ENCODE measurements around the gene C17orf58.
A peak's percentile ranks its signal among the peaks of the same experiment; 100 is the strongest.
"Not testable (repeated sequence)": the region's sequence is repeated elsewhere in the genome, so short reads cannot be mapped to it uniquely, and the experiment has no call there.

Gene C17orf58

DNA sequence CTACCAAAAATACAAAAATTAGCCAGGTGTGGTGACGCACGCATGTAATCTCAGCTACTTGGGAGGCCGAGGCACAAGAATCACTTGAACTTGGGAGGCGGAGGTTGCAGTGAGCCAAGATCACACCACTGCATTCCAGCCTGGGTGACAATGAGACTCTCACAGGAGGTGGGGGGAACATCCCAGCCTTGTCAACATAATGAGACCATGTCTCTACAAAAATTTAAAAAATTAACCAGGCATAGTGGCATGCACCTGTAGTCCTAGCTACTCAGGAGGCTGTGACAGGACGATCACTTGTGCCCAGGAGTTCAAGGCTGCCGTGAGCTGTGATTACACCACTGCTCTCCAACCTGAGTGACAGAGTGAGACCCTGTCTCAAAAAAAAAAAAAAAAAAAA is 20.0 kb downstream of the C17orf58 start:
- H3K9me3 ChIP-seq (ENCODE audit: control extremely low read depth in 1 of 5, control insufficient read depth in 4 of 5, insufficient read depth in 2 of 5, low read depth in 1 of 5, low read length in 4 of 5); POLR2A ChIA-PET; CTCF ChIA-PET; H3K4me1 ChIP-seq (ENCODE audit: control extremely low read depth in 1 of 4, control insufficient read depth in 4 of 4, insufficient read depth in 4 of 4, low read length in 3 of 4); H3K27ac ChIP-seq (ENCODE audit: insufficient read depth in 1 of 2, low read depth in 1 of 2, low read length in 2 of 2, poor library complexity in 1 of 2, severe bottlenecking in 2 of 2); H3K4me3 ChIP-seq (ENCODE audit: control insufficient read depth in 1 of 7, extremely low read depth in 1 of 7, insufficient read depth in 4 of 7, low read depth in 2 of 7, low read length in 6 of 7); H3K27me3 ChIP-seq (replicated peaks in 2 of 5; ENCODE audit: control insufficient read depth in 4 of 5, insufficient read depth in 5 of 5, low read length in 4 of 5); DNase-seq: not testable (repeated sequence)
- WGBS (ENCODE audit: insufficient coverage), result 96% methylated on average over 5 of the region's 6 CpGs
- H3K36me3 ChIP-seq (ENCODE audit: control insufficient read depth in 4 of 4, insufficient read depth in 4 of 4, low read length in 3 of 4), result peaks cover 8 to 61% (median 17%) of the 10 kb centered on the region in 4 experiments

DNA sequence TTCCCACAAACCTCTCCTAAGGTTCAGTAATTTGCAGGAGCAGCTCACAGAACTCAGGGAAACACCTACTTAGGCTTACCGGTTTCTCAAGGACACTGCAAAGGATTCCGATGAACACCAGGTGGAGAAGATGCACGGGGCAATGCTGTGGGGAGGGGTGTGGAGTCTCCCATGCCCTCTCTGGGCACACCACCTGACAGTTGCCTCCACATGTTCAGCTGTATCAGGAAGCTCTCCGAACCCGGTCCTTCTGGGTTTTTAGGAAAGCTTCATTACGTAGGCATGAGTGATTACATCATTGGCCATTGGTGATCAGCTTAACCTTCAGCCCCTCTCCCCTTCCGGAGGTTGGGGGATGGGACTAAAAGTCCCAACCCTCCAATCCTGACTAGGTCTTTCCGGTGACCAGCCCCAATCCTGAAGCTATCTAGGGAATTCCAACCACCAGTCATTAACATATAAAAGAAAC is 21.6 kb downstream of the C17orf58 start:
- H3K27ac ChIP-seq (ENCODE audit: insufficient read depth in 1 of 2, low read depth in 1 of 2, low read length in 2 of 2, poor library complexity in 1 of 2, severe bottlenecking in 2 of 2), result no peak overlapping the region
- WGBS (ENCODE audit: insufficient coverage), result 83% methylated on average over 8 of the region's 8 CpGs
- H3K27me3 ChIP-seq (replicated peaks in 2 of 5; ENCODE audit: control insufficient read depth in 4 of 5, insufficient read depth in 5 of 5, low read length in 4 of 5), result no peaks in the 10 kb centered on the region
- no peaks in the 10 kb centered on the region for H3K4me1 ChIP-seq (ENCODE audit: control extremely low read depth in 1 of 4, control insufficient read depth in 4 of 4, insufficient read depth in 4 of 4, low read length in 3 of 4)
- DNase-seq, result no peak
- CTCF ChIA-PET, result interaction anchor here (1.5 kb wide), 1 partner anchor 20 kb away, joined by 3 read pairs; no protein-coding TSS in a partner anchor
- peaks cover 6 to 63% (median 14%) of the 10 kb centered on the region in 4 experiments for H3K36me3 ChIP-seq (ENCODE audit: control insufficient read depth in 4 of 4, insufficient read depth in 4 of 4, low read length in 3 of 4)
- POLR2A ChIA-PET, result no interaction called here
- H3K9me3 ChIP-seq (ENCODE audit: control extremely low read depth in 1 of 5, control insufficient read depth in 4 of 5, insufficient read depth in 2 of 5, low read depth in 1 of 5, low read length in 4 of 5), result no peaks in the 10 kb centered on the region
- no peak overlapping the region for H3K4me3 ChIP-seq (ENCODE audit: control insufficient read depth in 1 of 7, extremely low read depth in 1 of 7, insufficient read depth in 4 of 7, low read depth in 2 of 7, low read length in 6 of 7)

GRCh38 chr17:67974185-67974584 is 22.1 kb downstream of the C17orf58 start:
- Histone ChIP-seq H3K27ac (ENCODE audit: insufficient read depth in 1 of 2, low read depth in 1 of 2, low read length in 2 of 2, poor library complexity in 1 of 2, severe bottlenecking in 2 of 2) (no peak overlapping the region), H3K4me1 (ENCODE audit: control extremely low read depth in 1 of 4, control insufficient read depth in 4 of 4, insufficient read depth in 4 of 4, low read length in 3 of 4) (no peaks in the 10 kb centered on the region), H3K27me3 (replicated peaks in 2 of 5; ENCODE audit: control insufficient read depth in 4 of 5, insufficient read depth in 5 of 5, low read length in 4 of 5) (no peaks in the 10 kb centered on the region), H3K4me3 (ENCODE audit: control insufficient read depth in 1 of 7, extremely low read depth in 1 of 7, insufficient read depth in 4 of 7, low read depth in 2 of 7, low read length in 6 of 7) (no peak overlapping the region), H3K9me3 (ENCODE audit: control extremely low read depth in 1 of 5, control insufficient read depth in 4 of 5, insufficient read depth in 2 of 5, low read depth in 1 of 5, low read length in 4 of 5) (no peaks in the 10 kb centered on the region), H3K36me3 (ENCODE audit: control insufficient read depth in 4 of 4, insufficient read depth in 4 of 4, low read length in 3 of 4) (peaks cover 6 to 64% (median 14%) of the 10 kb centered on the region in 4 experiments)
- ChIA-PET POLR2A (no interaction called here), CTCF (interaction anchor here (1.5 kb wide), 1 partner anchor 21 kb away, joined by 3 read pairs; no protein-coding TSS in a partner anchor)
- no peak for DNase-seq
- WGBS (ENCODE audit: insufficient coverage), result 93% methylated on average over 7 of the region's 9 CpGs

DNA sequence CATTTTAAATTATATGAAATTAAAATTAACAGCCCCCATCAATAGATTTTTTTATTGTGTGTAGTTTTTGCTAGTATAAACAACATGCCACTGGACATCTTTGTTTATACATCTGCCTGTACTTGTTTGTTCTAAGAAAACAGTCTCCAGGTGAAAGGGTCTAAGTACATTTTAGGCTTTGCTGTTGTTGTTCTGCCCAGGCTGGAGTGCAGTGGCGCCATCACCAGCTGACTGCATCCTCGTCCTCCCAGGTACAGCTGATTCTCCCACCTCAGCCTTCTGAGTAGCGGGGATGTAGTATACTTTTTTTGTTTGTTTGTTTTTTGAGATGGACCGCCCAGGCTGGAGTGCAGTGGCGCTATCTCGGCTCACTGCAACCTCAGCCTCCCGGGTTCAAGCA is 25.5 kb downstream of the C17orf58 start:
- H3K4me1 ChIP-seq (ENCODE audit: control extremely low read depth in 1 of 4, control insufficient read depth in 4 of 4, insufficient read depth in 4 of 4, low read length in 3 of 4), result no peaks in the 10 kb centered on the region
- H3K9me3 ChIP-seq (ENCODE audit: control extremely low read depth in 1 of 5, control insufficient read depth in 4 of 5, insufficient read depth in 2 of 5, low read depth in 1 of 5, low read length in 4 of 5), result no peaks in the 10 kb centered on the region
- CTCF ChIA-PET, result no interaction called here
- H3K36me3 ChIP-seq (ENCODE audit: control insufficient read depth in 4 of 4, insufficient read depth in 4 of 4, low read length in 3 of 4), result peaks cover 9 to 61% (median 20%) of the 10 kb centered on the region in 4 experiments
- POLR2A ChIA-PET, result no interaction called here
- H3K27me3 ChIP-seq (replicated peaks in 2 of 5; ENCODE audit: control insufficient read depth in 4 of 5, insufficient read depth in 5 of 5, low read length in 4 of 5), result no peaks in the 10 kb centered on the region
- H3K27ac ChIP-seq (ENCODE audit: insufficient read depth in 1 of 2, low read depth in 1 of 2, low read length in 2 of 2, poor library complexity in 1 of 2, severe bottlenecking in 2 of 2), result no peak overlapping the region
- no CpG with 5 or more reads among the region's 7 CpGs for WGBS (ENCODE audit: insufficient coverage)
- DNase-seq, result no peak
- no peak overlapping the region for H3K4me3 ChIP-seq (ENCODE audit: control insufficient read depth in 1 of 7, extremely low read depth in 1 of 7, insufficient read depth in 4 of 7, low read depth in 2 of 7, low read length in 6 of 7)

GRCh38 chr17:67963145-67963572 is 33.1 kb downstream of the C17orf58 start:
- H3K9me3 ChIP-seq (ENCODE audit: control extremely low read depth in 1 of 5, control insufficient read depth in 4 of 5, insufficient read depth in 2 of 5, low read depth in 1 of 5, low read length in 4 of 5); H3K27ac ChIP-seq (ENCODE audit: insufficient read depth in 1 of 2, low read depth in 1 of 2, low read length in 2 of 2, poor library complexity in 1 of 2, severe bottlenecking in 2 of 2); H3K4me3 ChIP-seq (ENCODE audit: control insufficient read depth in 1 of 7, extremely low read depth in 1 of 7, insufficient read depth in 4 of 7, low read depth in 2 of 7, low read length in 6 of 7); POLR2A ChIA-PET; H3K27me3 ChIP-seq (replicated peaks in 2 of 5; ENCODE audit: control insufficient read depth in 4 of 5, insufficient read depth in 5 of 5, low read length in 4 of 5); H3K4me1 ChIP-seq (ENCODE audit: control extremely low read depth in 1 of 4, control insufficient read depth in 4 of 4, insufficient read depth in 4 of 4, low read length in 3 of 4): not testable (repeated sequence)
- DNase-seq, result peak; percentile 73 to 88 (median 81)
- CTCF ChIA-PET, result interaction anchor here (1.0 to 1.6 kb wide), 5 partner anchors 15 to 497 kb away, joined by 3 to 6 read pairs (median 4); no protein-coding TSS in a partner anchor
- no CpG with 5 or more reads among the region's 1 CpG for WGBS (ENCODE audit: insufficient coverage)
- peaks cover 14 to 58% (median 29%) of the 10 kb centered on the region in 4 experiments for H3K36me3 ChIP-seq (ENCODE audit: control insufficient read depth in 4 of 4, insufficient read depth in 4 of 4, low read length in 3 of 4)

DNA sequence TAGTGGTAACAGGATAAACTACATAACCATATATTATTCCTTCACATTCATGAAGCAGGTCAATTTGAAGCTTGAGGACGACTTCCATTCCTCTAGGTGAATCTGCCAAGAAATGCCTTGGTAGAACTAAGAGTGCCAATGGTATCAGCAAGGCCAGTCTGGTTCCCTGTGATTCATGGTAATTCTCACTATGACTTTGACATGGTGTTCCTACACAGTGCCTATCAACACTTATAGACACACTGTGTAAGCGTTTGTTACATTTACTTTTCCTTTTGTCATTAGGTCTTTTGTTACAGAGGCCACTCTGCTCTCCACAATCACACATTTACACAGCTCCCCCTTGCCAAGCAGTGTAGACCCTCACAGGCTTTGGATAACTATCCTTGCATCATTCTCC is 34.1 kb downstream of the C17orf58 start:
- POLR2A ChIA-PET, result interaction anchor here (0.6 kb wide), 1 partner anchor 33 kb away, joined by 6 read pairs; no protein-coding TSS in a partner anchor
- H3K4me3 ChIP-seq (ENCODE audit: control insufficient read depth in 1 of 7, extremely low read depth in 1 of 7, insufficient read depth in 4 of 7, low read depth in 2 of 7, low read length in 6 of 7); CTCF ChIA-PET; H3K9me3 ChIP-seq (ENCODE audit: control extremely low read depth in 1 of 5, control insufficient read depth in 4 of 5, insufficient read depth in 2 of 5, low read depth in 1 of 5, low read length in 4 of 5); H3K4me1 ChIP-seq (ENCODE audit: control extremely low read depth in 1 of 4, control insufficient read depth in 4 of 4, insufficient read depth in 4 of 4, low read length in 3 of 4); H3K27ac ChIP-seq (ENCODE audit: insufficient read depth in 1 of 2, low read depth in 1 of 2, low read length in 2 of 2, poor library complexity in 1 of 2, severe bottlenecking in 2 of 2); DNase-seq; H3K27me3 ChIP-seq (replicated peaks in 2 of 5; ENCODE audit: control insufficient read depth in 4 of 5, insufficient read depth in 5 of 5, low read length in 4 of 5): not testable (repeated sequence)
- peaks cover 16 to 58% (median 26%) of the 10 kb centered on the region in 4 experiments for H3K36me3 ChIP-seq (ENCODE audit: control insufficient read depth in 4 of 4, insufficient read depth in 4 of 4, low read length in 3 of 4)
- 100% methylated on average over 1 of the region's 2 CpGs for WGBS (ENCODE audit: insufficient coverage)

GRCh38 chr17:67960276-67960675 is 36.0 kb downstream of the C17orf58 start:
- DNase-seq; H3K27ac ChIP-seq (ENCODE audit: insufficient read depth in 1 of 2, low read depth in 1 of 2, low read length in 2 of 2, poor library complexity in 1 of 2, severe bottlenecking in 2 of 2); H3K4me3 ChIP-seq (ENCODE audit: control insufficient read depth in 1 of 7, extremely low read depth in 1 of 7, insufficient read depth in 4 of 7, low read depth in 2 of 7, low read length in 6 of 7); H3K27me3 ChIP-seq (replicated peaks in 2 of 5; ENCODE audit: control insufficient read depth in 4 of 5, insufficient read depth in 5 of 5, low read length in 4 of 5); H3K9me3 ChIP-seq (ENCODE audit: control extremely low read depth in 1 of 5, control insufficient read depth in 4 of 5, insufficient read depth in 2 of 5, low read depth in 1 of 5, low read length in 4 of 5); POLR2A ChIA-PET; H3K4me1 ChIP-seq (ENCODE audit: control extremely low read depth in 1 of 4, control insufficient read depth in 4 of 4, insufficient read depth in 4 of 4, low read length in 3 of 4): not testable (repeated sequence)
- WGBS (ENCODE audit: insufficient coverage), result no CpG with 5 or more reads among the region's 3 CpGs
- CTCF ChIA-PET, result interaction anchor here (3.0 kb wide), 1 partner anchor 12 kb away, joined by 13 read pairs; no protein-coding TSS in a partner anchor
- peaks cover 13 to 51% (median 19%) of the 10 kb centered on the region in 4 experiments for H3K36me3 ChIP-seq (ENCODE audit: control insufficient read depth in 4 of 4, insufficient read depth in 4 of 4, low read length in 3 of 4)

All from common myeloid progenitor, CD34-positive (primary cell).